Activated CD8-positive, alpha-beta memory T cell treated with anti-CD3 and anti-CD28 coated beads, Interleukin-2, amount 50 U/mL, for 1 hour (primary cell): ENCODE results near the gene P3H2.
"Not testable (repeated sequence)": the region's sequence is repeated elsewhere in the genome, so short reads cannot be mapped to it uniquely, and the experiment has no call there.

Experiments
- DNase-seq: peaks from one replicate; pipeline ENCODE4 v3.0.0-alpha.2; 2020; ENCODE audit errors: extremely low read depth

Gene P3H2

DNA sequence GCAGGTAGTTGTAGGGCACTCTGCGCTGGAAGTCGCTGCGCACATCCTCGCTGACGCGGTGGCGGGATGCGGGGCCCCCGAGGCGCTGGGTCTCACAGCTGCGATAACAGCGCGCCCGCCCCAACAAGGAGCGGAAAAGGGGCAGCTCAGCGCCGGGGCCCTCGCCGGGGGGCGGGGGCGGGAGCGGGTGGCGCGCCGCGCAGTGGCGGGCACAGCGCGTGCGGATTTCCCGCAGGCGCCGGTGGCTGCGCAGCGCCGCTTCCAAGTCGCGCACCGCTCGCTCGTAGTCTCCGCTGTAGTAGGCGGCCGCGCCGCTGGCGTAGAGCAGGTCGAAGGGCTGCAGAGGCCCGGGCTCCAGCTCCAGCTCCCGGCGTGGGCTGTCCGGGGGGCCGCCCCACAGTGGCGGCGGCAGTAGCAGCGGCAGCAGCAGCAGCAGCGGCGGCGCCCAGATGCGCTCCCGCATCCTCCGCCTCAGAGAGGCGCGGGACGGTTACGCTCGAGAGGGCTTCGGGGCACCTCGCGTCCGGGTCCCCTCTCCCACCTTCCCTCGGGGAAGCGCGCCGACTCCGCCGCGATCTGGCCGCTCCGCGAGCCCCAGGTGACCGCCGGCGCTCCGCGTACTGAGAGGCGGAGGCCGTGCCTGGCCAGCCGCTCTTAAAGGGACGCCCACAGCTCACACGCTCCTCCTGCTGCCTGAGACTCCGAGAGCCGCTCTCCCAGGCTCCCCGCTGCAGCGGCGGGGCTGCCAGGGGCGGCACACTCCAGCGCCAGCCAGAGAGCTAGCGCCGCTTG lies at the start of gene P3H2:
TSS of gene P3H2 (minus strand) at position 629 of the 792 bp plus-strand sequence. CDS start at position 463, 166 bp downstream.
- no peak for DNase-seq

DNA sequence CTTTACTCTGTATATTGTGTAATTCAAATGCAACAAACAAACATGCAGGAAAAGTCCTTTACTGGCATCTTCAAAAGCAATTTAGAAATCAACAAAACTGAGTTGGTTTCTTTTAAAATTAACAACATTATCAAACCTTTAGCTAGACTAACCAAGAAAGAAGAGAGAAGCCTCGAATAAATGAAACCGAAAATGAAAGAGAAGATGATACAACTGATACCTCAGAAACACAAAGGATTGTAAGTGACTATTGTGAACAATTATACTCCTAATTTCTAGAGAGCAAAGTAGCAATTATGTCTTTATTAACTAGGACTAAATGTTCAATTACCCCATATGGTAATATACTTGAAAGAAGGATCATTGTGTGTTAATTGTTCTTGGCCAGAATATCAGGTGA lies 49.2 kb upstream of the P3H2 start:
- no peak for DNase-seq

GRCh38 chr3:190169243-190169642 lies 48.5 kb upstream of the P3H2 start:
- DNase-seq, result no peak

GRCh38 chr3:190167936-190168680 lies 47.4 kb upstream of the P3H2 start:
- no peak for DNase-seq

DNA sequence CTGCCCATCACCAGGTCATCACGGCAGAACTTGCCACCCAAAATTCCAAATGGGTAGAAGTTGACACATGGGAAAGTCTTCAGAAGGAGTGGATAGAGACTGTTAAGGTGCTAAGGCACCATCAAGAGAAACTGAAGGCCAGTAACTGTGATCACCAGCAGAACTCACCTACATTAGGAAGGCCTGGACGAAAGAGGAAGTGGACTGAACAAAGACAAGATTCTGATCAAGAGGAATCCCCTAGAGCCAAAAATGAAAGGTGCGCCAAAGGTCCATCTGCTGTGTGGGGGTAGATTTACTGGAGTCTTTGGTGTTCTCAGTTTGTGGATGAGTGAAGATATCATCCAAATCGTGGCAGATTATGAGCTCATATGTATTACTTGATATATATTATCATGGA lies 46.3 kb upstream of the P3H2 start:
- no peak for DNase-seq

DNA sequence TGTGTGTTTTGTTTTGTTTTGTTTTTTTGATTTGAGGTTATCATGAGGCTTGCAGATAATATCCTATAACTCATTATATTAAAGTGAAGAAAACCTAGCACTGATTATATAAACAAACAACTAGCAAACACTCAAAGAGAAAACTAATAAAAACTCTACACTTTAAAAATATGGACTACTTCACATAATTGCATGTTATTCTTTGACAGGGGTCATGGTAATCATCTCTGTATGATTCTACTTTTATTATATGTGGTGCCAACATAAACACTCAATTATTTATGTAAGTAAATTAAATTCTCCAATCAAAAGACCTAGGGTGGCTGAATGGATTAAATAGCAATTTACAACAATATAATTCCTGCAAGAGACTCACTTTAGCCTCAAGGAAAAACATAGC lies 44.6 kb upstream of the P3H2 start:
- no peak for DNase-seq

DNA sequence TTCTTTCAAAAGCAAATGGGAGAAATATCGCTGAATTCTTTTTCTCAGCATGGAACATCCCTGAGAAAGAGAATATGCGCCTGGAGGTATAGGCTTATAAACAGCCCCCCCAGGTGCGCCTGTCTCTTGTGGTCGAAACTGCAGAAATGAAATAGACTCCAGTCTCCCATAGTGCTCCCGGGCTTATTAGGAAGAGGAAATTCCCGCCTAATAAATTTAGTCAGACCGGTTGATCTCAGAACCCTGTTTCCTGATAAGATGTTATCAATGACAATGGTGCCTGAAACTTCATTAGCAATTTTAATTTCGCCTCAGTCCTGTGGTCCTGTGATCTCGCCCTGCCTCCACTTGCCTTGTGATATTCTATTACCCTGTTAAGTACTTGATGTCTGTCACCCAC lies 41.3 kb upstream of the P3H2 start:
- DNase-seq, result not testable (repeated sequence)

GRCh38 chr3:190159902-190160435 lies 39.3 kb upstream of the P3H2 start:
- DNase-seq, result no peak

- no peak for DNase-seq
Observed at GRCh38 chr3:190158261-190158660, 37.6 kb upstream of the P3H2 start.

- no peak for DNase-seq
Observed at GRCh38 chr3:190155752-190156151, 35.1 kb upstream of the P3H2 start.

DNA sequence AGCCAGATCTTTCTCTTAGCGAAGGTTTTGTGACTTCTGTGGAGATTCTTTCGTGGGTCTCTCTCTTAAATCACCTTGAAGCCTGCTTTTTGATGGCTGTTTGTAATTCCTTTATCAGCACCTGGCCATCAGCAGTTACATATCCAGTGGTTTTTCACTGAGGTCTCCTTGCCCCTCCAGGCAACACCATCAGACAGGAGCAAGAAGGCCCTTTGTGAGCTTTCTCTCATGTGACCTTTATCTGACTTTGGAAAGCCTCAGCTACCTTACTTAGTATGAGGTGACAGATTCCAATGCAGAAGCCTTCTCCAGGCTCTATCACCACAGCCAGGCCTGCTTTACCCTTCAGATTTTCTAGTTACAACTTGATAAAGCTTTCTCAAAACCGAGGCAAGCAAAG lies 30.0 kb upstream of the P3H2 start:
- no peak for DNase-seq

- DNase-seq, result not testable (repeated sequence)
Observed at GRCh38 chr3:190149830-190150619, 29.3 kb upstream of the P3H2 start.

GRCh38 chr3:190144793-190145192 lies 24.1 kb upstream of the P3H2 start:
- not testable (repeated sequence) for DNase-seq

- DNase-seq, result no peak
Observed at GRCh38 chr3:190142041-190142440, 21.3 kb upstream of the P3H2 start.

DNA sequence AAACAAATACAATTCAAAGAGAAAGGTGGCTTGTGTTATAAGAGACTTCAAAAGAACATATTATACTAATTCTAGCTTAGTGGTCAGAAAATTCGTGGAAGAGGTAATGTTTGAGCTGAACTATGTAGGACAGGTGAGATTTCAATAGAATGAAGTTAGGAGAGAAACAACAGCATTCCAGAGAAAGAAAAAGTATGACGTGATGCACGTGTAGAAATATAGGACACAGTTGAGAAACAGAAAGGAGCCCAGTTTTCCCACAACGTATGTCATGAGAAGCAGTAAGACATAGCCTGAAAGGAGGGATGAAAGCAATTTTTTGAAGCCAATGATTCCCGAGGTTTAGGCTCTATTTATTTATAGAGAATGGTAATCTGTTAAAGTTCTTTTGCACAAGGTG lies 18.7 kb upstream of the P3H2 start:
- DNase-seq, result no peak

- DNase-seq, result no peak
Observed at GRCh38 chr3:190132371-190132770, 11.7 kb upstream of the P3H2 start.

DNA sequence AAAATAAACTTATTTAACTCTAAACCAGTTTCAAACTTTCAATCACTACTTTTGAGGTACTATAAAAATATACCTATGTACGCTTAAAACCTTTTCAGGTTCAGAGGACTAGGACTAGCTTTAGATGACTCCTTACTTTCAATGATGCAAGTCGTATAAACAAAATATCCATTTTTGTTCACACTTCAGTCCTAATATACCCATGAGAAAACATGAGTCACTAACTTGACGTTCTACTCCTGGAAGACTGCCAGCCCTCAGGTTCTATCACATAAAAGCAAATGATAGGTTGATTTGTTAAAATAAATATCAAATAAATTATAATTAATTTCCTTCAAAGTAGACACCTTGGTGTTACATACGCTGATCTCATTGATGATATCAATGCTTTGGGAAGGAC lies 10.6 kb upstream of the P3H2 start:
- DNase-seq, result no peak

DNA sequence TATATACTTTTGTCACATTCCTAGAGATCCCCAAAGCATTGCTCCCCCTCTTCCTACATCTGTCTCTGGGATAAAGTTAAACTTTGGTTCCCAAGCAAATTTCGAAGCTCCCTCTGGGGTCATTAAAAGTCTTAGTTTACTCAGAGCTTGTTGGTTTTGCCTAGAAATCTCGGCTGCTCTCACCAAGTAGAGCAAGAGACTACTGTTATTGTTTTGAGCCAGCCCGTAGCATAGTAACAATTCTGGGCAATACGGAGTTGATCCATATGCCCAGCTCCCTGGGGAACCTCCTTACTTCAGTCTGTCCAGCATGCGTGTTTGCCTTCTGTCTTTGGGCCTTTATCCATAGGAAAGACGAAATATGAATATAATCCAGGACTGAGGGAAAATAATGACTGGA lies 10.0 kb upstream of the P3H2 start:
- no peak for DNase-seq

GRCh38 chr3:190130037-190130436 lies 9.3 kb upstream of the P3H2 start:
- no peak for DNase-seq

GRCh38 chr3:190127797-190128196 lies 7.1 kb upstream of the P3H2 start:
- DNase-seq, result no peak

DNA sequence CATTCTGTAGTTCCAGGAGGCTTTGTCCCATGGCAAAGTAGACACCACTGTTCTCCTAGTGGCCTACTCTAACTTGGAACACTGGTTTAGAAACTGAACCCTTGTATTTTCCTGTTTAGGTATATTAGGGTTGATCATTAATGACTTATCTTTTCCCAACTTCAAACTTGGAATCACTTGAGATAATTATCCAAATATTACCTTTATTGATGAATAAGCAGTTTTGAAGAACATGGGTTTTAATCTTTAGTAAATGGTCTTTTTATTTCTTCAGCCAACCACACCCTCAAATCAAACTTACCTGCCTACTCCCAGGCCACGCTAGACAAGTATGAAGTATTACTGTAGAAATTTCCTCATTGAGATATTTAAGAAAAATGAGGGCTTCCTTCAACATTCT lies 6.5 kb upstream of the P3H2 start:
- DNase-seq, result no peak

- no peak for DNase-seq
Observed at GRCh38 chr3:190125436-190126068, 4.9 kb upstream of the P3H2 start.
